SJCRH30 (cell line): ENCODE measurements around the gene NFYA. TPM values are rescaled to one million over a fixed set of nuclear protein-coding genes. Genes with fewer than 3 reads are reported as not detected.
A peak's percentile ranks its signal among the peaks of the same experiment; 100 is the strongest.

Source experiments
- DNase-seq, 2 experiments: peaks; one replicate each; pipeline ENCODE4 v3.0.0-alpha.2; 2015 to 2020
- H3K27ac ChIP-seq: fragments of 250-450 bp; sonication (Bioruptor Pico); 2 replicates; pipeline ENCODE4 v1.5.1; 2020; ENCODE audit warnings: mild to moderate bottlenecking, moderate library complexity
- H3K27me3 ChIP-seq: fragments of 250-450 bp; sonication (Bioruptor Pico); 2 replicates; pipeline ENCODE4 v1.5.1; 2020; ENCODE audit warnings: mild to moderate bottlenecking, moderate library complexity
- H3K36me3 ChIP-seq: fragments of 250-450 bp; sonication (Bioruptor Pico); 2 replicates; pipeline ENCODE4 v1.5.1; 2020; ENCODE audit warnings: mild to moderate bottlenecking, moderate library complexity
- H3K4me1 ChIP-seq: fragments of 250-450 bp; sonication (Bioruptor Pico); 2 replicates; pipeline ENCODE4 v1.5.1; 2020; ENCODE audit warnings: mild to moderate bottlenecking, moderate library complexity
- H3K4me3 ChIP-seq: fragments of 250-450 bp; sonication (Bioruptor Pico); 2 replicates; pipeline ENCODE4 v1.5.1; 2020; ENCODE audit warnings: mild to moderate bottlenecking, moderate library complexity
- H3K9me3 ChIP-seq: fragments of 250-450 bp; sonication (Bioruptor Pico); replicated peaks from 2 replicates; pipeline ENCODE4 v1.5.1; 2020; ENCODE audit warnings: mild to moderate bottlenecking, moderate library complexity
- total RNA-seq: library from RNA; depleted of rRNA; stranded (reverse); fragments of >200 nt; shearing (Covaris generic); gene quantifications from 2 replicates; pipeline ENCODE4 v1.2.3, GENCODE V29; 2014

NFYA gene
- total RNA-seq, 1 experiment from 2014 or later = 32.4 TPM

DNA sequence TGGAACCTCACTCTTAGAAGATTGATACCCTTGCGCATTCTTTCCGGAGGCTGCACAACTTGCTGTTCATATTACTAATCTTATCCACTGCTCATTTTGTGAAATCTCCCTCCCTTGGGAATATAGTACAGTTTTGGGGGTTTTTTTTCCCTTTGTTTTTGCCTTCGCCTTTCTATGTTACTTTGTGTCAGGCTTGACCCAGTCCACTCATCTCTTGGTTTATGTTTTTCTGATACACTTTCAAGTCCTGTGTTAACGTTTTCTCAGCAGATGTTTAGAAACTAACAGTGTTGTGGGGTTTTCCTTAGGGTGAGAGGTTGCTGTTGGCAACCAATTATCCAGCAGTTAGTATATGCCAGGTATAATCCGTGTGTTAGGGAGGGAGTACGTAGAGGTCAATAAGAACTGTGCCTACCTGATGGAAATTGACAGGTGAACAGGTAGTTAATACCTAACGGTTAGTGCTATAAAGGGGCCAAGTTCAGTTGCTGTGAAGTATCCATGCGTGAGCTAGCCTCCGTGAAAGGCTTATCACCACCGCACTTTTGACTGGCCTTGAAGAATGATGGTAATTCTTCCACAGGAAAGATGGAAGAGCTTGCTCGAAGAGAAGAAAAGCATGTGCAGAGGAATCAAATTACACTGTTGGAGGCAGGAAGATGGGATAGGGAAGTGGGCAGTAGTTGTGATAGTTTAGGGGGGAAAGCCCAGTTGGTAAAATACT lies 1.4 kb downstream of the NFYA start:
- Histone ChIP-seq H3K27ac (peak overlapping the region; percentile 87), H3K4me3 (peak overlapping the region; percentile 96), H3K27me3 (no peaks in the 10 kb centered on the region), H3K36me3 (peaks cover 5% of the 10 kb centered on the region; the same call in 1 of the 2 replicates), H3K9me3 (no peaks in the 10 kb centered on the region), H3K4me1 (peaks cover 4% of the 10 kb centered on the region; the same call in 1 of the 2 replicates)
- peak in 1 of 2 experiments; percentile 49 for DNase-seq

DNA sequence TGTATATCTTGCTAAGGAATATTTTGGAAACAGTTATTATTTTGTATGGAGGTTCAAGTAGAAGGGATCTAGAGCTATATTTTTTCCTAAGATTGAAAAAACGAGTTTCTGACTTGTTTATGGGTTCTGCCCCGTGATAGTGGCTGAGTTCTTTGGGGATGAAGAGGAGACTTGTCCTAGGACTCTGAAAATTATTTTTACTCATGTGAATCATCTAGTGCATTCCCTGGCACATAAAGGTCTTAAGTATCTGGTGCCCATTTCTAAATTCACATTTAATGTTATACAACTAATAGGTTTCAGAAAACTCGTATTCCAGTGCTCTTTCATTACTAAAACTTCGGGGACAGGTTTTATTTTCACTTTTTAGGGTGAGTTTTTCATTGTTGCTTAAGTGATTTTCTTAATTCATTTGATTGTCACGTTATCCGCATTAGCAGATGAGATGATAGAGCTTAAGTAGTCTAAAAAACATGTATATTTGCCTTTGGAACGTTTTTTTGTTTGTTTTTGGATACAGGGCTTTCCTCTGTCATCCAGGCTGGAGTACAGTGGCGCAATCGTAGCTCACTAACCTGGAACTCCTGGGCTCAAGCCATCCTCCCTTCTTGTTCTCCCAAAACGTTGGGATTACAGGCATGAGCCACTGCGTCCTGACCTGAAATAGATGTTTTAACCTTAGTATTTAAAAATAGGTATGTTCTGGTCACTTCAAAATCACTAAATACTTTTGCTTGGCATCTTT lies 2.1 kb downstream of the NFYA start:
- Histone ChIP-seq H3K9me3 (no peaks in the 10 kb centered on the region), H3K4me1 (peaks cover 4% of the 10 kb centered on the region; the same call in 1 of the 2 replicates), H3K4me3 (peak overlapping the region; percentile 96), H3K27me3 (no peaks in the 10 kb centered on the region), H3K36me3 (peaks cover 12% of the 10 kb centered on the region), H3K27ac (no peak overlapping the region; the same call in 1 of the 2 replicates)
- no peak for DNase-seq

DNA sequence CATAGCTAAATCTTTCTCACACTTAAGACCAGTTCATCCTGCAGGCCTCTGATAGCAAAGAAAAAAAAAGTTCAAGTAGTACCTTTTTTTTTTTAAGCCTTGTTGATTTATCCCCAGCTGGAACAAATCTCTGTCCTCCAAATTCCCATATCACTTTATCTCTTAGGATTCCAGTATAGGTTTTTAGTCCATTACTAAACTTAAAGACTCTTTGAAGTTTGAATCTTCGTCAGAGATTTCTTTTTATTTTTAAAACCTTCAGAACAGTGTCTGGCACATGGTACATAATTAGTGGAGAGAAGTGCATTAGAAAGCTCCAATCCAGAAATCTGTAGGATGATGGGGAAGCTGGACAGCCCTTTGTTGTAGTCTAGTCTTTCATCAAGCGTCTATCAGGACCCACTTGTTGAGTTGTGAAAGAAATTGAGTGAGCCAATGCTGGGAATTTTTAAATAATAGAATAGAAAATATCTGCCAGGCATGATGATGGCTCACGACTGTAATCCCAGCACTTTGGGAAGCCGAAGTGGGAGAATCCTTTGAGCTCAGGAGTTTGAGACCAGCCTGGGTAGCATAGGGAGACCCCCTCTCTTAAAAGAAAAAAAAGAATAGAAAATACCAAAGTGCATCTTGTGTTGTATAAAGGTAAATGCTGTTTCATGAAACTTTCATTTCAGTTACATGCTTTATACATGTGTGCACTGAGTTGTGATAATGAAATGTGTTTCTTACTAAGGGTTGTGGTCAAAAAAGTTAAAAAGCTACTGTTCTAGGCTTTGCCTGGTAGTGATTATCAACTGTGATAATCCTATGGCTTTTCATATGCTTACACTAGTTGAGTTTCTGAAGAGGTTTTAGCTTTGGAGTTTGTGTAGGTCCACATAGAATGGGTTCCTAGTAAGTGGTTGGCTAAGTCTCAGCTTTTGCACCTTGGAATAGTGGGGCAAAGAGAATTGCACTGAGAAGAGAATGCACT lies 3.2 kb downstream of the NFYA start:
- H3K27me3 ChIP-seq = no peaks in the 10 kb centered on the region
- DNase-seq = no peak
- no peaks in the 10 kb centered on the region for H3K9me3 ChIP-seq
- peaks cover 22% of the 10 kb centered on the region for H3K36me3 ChIP-seq
- peaks cover 4% of the 10 kb centered on the region; the same call in 1 of the 2 replicates for H3K4me1 ChIP-seq
- H3K27ac ChIP-seq = no peak overlapping the region
- H3K4me3 ChIP-seq = no peak overlapping the region

DNA sequence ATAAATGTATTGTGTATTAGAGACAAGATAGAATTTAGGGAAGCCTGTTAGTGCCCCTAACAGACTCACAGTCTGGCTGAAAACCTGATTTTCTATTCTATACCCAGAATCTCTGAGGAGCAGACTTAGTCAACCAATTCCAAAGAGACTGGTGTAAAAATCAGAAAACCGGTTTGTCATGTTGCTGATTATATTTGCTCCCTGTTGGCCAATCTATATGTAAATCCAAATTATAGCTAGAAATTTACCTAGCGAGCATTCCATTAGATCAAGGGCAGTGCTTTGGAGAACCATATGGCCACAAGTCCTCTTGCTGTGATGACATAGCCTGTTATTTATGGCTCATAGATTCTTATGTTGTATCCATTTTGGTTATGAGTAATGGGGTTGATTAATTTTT lies 4.8 kb downstream of the NFYA start:
- Histone ChIP-seq H3K9me3 (no peaks in the 10 kb centered on the region), H3K27ac (no peak overlapping the region), H3K4me1 (peaks cover 4% of the 10 kb centered on the region; the same call in 1 of the 2 replicates), H3K27me3 (no peaks in the 10 kb centered on the region), H3K4me3 (no peak overlapping the region), H3K36me3 (peaks cover 23% of the 10 kb centered on the region)
- DNase-seq = no peak

DNA sequence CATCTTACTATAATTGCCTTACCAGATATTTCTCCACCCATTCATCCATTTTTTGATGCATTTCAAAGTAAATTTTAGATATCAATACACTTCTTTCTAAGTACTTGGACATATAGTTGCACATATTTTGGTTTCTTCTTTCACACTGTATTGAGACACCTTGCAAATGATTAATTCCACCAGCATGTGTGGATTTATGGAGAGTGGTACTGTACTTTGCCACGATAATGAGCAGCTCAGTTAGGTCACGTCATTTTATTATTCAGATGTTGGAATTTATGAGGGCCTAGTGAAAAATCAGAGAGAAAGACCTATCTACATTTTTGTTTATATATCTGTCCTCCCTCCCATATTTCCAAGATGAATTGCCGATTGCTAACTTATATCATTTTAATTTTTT lies 5.3 kb downstream of the NFYA start:
- Histone ChIP-seq H3K27me3 (no peaks in the 10 kb centered on the region), H3K36me3 (peaks cover 25% of the 10 kb centered on the region), H3K27ac (no peak overlapping the region), H3K4me1 (peaks cover 4% of the 10 kb centered on the region; the same call in 1 of the 2 replicates), H3K4me3 (no peak overlapping the region), H3K9me3 (no peaks in the 10 kb centered on the region)
- no peak for DNase-seq

DNA sequence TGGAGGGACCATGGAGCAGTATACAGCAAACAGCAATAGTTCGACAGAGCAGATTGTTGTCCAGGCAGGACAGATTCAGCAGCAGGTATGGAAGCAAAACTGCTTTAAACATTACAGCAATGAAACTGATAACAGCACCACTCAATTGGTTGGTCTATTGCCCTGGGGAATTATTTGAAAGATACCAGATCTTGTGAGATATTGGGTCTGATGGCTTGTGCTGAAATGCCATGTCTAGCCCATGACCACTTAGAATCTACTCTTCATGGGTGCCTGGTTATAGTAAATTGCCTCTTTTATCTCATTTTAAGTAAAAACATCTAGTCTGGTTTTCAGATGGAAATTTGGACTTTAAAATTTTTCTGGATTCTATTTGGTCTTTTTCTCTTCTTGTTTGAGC lies 6.3 kb downstream of the NFYA start:
- DNase-seq = no peak
- no peaks in the 10 kb centered on the region for H3K9me3 ChIP-seq
- H3K36me3 ChIP-seq = peaks cover 32% of the 10 kb centered on the region
- no peak overlapping the region for H3K27ac ChIP-seq
- peaks cover 4% of the 10 kb centered on the region; the same call in 1 of the 2 replicates for H3K4me1 ChIP-seq
- H3K27me3 ChIP-seq = no peaks in the 10 kb centered on the region
- H3K4me3 ChIP-seq = no peak overlapping the region

DNA sequence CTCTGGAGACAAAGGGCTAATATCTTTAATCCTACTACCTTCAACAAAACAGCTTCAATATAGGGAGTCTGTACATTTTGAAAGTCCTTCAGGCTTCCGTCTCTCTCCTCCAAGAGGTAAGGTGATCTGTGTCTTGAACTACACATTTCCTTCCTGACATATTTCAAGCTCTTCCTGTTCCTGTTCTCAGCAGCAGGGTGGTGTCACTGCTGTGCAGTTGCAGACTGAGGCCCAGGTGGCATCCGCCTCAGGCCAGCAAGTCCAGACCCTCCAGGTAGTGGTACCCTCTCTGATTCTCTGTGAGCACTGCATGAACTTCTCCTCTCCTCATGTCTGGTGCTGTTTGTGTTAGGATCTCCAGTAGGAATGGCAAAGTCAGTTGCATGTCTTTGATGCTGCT lies 7.8 kb downstream of the NFYA start:
- Histone ChIP-seq H3K4me1 (no peaks in the 10 kb centered on the region), H3K27ac (no peak overlapping the region), H3K27me3 (no peaks in the 10 kb centered on the region), H3K36me3 (peaks cover 39% of the 10 kb centered on the region), H3K4me3 (no peak overlapping the region), H3K9me3 (no peaks in the 10 kb centered on the region)
- DNase-seq = no peak

DNA sequence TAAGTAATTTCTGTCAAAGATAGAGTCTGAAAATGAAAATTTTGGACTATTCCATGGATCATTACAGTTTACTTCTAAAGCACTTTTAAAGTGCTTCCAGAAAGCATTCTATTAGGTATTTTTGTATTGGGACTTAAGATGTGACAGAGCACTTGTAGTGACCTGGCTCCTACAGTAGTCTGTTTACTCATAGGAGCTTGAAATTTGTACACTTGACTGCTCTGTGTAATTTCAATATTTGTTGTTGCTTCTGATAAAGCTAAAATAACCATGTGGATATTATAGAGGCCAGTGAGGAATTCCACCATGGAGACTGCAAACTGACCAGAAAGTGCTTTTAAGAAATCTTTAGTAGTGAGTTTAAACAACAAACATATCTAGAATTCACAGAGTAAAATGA lies 10.3 kb downstream of the NFYA start:
- no peak for DNase-seq
- no peak overlapping the region for H3K4me3 ChIP-seq
- peaks cover 62% of the 10 kb centered on the region for H3K36me3 ChIP-seq
- H3K9me3 ChIP-seq = no peaks in the 10 kb centered on the region
- no peaks in the 10 kb centered on the region for H3K4me1 ChIP-seq
- H3K27me3 ChIP-seq = no peaks in the 10 kb centered on the region
- no peak overlapping the region for H3K27ac ChIP-seq

DNA sequence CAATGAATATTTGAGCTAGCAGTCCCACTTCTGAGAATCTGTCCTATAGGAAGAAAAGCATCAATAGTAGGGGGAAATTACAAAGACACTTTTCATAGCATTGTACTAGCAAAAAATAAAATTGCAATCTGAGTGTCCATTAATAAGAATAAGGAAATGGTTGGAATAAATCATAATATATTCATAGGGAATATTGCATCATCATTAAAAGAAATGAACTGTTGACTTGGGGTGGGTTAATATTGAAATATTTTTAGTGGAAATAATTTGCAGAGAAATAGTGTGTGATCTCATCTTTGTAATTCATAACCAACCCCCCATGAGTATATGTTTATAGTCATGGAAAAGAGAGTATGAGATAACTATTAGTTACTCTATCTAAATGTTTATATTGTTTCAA lies 12.4 kb downstream of the NFYA start:
- no peak overlapping the region for H3K27ac ChIP-seq
- peaks cover 55% of the 10 kb centered on the region for H3K36me3 ChIP-seq
- no peak overlapping the region for H3K4me3 ChIP-seq
- H3K4me1 ChIP-seq = no peaks in the 10 kb centered on the region
- no peaks in the 10 kb centered on the region for H3K27me3 ChIP-seq
- H3K9me3 ChIP-seq = no peaks in the 10 kb centered on the region
- no peak for DNase-seq

DNA sequence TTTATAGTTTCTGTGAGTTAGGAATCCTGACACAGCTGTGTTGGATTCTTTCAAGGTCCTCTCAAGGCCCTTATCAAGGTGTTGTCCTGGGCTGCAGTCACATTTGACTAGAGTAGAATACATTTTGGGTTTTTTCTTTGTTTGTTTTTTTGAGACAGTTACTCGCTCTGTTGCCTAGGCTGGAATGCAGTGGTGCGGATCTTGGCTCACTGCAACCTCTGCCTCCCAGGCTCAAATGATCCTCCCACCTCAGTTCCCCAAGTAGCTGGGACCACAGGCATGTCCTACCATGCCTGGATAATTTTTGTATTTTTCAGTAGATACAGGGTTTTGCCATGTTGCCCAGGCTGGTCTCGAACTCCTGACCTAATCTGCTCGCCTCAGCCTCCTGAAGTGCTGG lies 15.7 kb downstream of the NFYA start:
- no peak for DNase-seq
- no peaks in the 10 kb centered on the region for H3K4me1 ChIP-seq
- H3K27ac ChIP-seq = no peak overlapping the region
- no peaks in the 10 kb centered on the region for H3K27me3 ChIP-seq
- H3K36me3 ChIP-seq = peaks cover 64% of the 10 kb centered on the region
- H3K4me3 ChIP-seq = no peak overlapping the region
- no peaks in the 10 kb centered on the region for H3K9me3 ChIP-seq

DNA sequence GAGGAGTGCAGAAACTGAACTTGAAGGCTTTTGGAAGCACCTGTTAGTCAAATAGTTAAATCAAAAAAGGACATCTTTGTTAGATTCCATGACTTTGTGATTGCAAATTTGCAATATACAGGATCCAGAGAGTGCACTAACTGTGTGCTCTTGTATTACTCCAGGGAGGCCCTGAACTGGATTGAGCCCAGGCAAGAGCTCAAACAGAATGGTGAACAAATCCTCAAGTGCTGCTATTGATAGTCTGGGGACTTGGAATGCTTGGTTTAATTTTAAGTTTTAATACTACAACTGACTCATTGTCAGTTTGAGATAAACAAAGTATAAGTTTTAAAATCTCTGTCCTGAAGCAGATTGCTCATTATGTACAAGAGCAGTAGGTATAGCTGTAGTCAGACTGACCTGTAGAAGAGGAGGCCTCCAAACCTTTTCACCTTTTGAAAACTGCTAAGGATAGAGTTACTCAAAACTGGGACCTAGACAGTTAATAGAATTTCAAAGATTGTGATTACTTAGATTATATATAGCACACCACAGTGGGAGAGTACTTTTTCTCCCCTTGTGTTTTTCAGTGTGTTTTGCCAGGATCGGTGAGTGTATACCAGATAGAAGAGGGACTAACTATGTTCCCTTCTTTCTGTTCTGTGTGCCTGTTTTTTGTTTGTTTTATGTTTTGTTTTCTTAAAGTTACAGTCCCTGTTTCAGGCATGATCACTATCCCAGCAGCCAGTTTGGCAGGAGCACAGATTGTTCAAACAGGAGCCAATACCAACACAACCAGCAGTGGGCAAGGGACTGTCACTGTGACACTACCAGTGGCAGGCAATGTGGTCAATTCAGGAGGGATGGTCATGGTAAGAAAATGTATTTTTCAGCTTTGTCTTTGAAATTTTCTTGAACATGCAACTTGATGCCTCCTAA lies 18.3 kb downstream of the NFYA start:
- Histone ChIP-seq H3K4me1 (no peaks in the 10 kb centered on the region), H3K4me3 (no peak overlapping the region), H3K27me3 (no peaks in the 10 kb centered on the region), H3K9me3 (no peaks in the 10 kb centered on the region), H3K36me3 (peaks cover 73% of the 10 kb centered on the region), H3K27ac (no peak overlapping the region)
- no peak for DNase-seq

DNA sequence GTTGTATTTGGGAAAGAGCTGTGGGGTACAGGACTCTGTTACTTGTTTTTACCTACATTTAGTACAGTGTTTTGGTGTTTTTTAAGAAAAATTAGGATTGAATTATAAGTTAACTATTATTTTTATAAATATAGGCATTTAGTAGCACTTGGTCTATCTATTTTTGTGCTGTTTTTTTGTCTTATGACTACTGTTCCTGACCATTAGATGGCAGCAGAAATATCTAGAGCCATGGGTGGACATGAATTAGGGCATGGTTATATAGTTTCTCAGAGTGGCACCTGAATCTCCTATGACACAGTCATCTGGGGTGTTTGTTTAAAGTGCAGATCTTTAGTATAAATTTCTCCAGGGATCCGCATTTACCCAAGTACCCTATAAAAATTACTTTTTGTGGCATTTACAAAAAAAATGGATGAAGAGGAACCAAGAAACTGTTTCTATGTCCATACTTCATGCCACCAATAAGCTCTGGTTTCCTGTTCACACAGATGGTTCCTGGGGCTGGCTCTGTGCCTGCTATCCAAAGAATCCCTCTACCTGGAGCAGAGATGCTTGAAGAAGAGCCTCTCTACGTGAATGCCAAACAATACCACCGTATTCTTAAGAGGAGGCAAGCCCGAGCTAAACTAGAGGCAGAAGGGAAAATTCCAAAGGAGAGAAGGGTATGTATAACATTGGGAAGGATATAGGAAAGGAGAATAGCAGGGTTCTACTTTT lies 19.8 kb downstream of the NFYA start:
- no peak overlapping the region for H3K27ac ChIP-seq
- peak in 1 of 2 experiments; percentile 29 for DNase-seq
- H3K36me3 ChIP-seq = peaks cover 73% of the 10 kb centered on the region
- H3K9me3 ChIP-seq = no peaks in the 10 kb centered on the region
- peaks cover 4% of the 10 kb centered on the region; the same call in 1 of the 2 replicates for H3K4me1 ChIP-seq
- H3K27me3 ChIP-seq = no peaks in the 10 kb centered on the region
- H3K4me3 ChIP-seq = no peak overlapping the region

DNA sequence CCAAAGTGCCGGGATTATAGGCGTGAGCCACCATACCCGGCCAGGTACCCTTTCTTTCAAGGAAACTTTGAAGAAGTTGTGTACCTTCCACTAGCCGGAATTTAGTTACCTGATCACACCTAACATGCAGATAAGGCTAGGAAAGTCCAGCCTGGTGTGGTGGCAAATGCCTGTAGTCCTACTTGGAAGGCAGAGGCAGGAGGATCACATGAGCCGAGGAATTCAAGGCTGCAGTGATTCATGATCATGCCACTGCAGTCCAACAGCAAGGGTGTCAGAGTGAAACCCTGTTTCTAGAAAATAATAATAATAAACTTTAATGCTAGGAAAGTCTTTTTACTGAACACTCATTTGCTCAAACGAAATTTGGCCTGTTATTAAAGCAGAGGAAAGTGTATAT lies 21.0 kb downstream of the NFYA start:
- Histone ChIP-seq H3K27me3 (no peaks in the 10 kb centered on the region), H3K4me3 (no peak overlapping the region), H3K27ac (no peak overlapping the region), H3K36me3 (peaks cover 81% of the 10 kb centered on the region), H3K9me3 (no peaks in the 10 kb centered on the region), H3K4me1 (peaks cover 10% of the 10 kb centered on the region)
- no peak for DNase-seq
